ENCODE measurements around the gene GPC1.

Gene GPC1

DNA sequence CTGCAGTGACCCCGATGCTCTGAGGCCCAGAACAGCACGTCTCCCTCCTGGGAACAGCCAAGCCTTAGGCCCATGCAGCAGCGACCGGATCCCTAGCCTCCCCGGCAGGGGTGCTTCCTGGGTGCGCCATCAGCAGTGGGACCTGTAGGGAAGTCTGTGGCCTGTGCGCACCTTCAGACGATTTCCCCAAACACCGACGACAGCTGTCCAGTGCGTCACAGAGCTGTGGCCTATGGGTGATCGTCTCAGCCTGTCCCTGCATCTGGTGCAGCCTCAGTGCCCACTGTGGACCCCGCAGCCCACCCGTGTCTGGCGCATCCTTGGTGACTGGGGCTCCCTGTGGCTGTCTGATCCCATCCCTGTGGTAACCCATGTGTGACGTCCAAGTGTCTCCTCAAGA lies 9.0 kb downstream of the GPC1 start:
- no peak for DNase-seq

- DNase-seq: no peak
Observed at GRCh38 chr2:240445961-240446663, 10.6 kb downstream of the GPC1 start.

GRCh38 chr2:240446664-240447175 lies 11.3 kb downstream of the GPC1 start:
- DNase-seq: no peak

GRCh38 chr2:240447331-240447730 lies 11.9 kb downstream of the GPC1 start:
- no peak for DNase-seq

DNA sequence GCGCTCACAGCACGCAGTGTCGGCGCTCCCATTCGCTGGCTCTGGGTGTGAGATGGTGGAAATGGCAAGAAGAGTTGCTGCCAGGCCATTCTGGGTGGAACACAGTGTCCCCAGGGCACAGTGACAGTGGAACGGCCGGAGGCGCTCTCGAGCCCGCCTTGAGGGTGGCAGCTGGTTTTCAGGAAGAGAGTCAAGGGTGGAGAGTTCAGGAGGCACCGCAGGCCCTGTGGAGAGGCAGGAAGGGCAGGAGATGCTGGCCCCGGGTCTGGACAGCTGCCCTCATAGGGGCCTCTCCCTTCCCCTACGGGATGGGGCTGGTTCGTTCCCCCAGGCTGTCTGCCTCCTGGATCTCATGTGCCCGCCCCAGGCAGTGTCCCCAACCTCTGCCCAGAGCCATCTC lies 12.5 kb downstream of the GPC1 start:
- DNase-seq: no peak

DNA sequence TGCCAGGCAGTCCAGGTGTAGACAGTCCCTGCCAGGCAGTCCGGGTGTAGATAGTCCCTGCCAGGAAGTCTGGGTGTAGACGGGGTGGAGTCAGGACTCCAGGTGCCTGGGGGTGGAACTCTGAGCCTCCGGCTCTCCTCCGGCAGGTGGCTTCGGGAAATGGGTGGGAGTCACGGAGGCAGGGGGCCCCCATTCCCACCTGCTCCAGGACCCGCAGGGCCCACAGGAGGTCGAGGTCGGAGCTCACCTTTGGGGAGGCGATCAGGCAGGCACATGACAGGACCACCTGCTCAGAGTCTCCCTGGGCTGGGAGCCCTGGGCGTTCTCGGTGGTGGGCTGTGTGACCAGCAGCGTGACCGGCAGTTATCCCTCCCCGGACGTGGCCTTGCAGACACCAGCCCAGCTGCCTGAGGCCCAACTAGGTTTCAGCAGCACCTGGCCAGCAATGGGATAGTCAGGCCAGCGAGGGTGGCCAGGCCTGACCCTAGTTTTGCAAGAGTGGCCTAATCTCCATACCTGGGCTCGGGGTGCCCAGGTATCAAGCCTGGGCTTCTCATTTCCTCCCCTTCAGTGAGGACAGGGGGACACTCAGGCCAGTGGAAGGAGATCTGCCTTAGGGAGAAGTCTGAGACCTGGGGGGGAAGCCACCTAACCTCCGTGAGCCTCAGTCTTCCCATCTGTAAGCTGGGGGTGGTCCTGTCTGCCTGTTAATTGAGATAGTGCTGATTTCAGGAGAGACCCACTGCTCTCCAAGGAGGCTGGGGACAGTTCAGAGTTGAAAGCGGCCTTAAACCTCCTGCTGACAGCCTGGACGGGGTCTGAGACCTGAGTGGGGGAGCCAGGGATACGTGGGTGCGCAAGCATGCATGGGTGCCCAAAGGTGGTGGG lies 13.2 kb downstream of the GPC1 start:
- DNase-seq: no peak

DNA sequence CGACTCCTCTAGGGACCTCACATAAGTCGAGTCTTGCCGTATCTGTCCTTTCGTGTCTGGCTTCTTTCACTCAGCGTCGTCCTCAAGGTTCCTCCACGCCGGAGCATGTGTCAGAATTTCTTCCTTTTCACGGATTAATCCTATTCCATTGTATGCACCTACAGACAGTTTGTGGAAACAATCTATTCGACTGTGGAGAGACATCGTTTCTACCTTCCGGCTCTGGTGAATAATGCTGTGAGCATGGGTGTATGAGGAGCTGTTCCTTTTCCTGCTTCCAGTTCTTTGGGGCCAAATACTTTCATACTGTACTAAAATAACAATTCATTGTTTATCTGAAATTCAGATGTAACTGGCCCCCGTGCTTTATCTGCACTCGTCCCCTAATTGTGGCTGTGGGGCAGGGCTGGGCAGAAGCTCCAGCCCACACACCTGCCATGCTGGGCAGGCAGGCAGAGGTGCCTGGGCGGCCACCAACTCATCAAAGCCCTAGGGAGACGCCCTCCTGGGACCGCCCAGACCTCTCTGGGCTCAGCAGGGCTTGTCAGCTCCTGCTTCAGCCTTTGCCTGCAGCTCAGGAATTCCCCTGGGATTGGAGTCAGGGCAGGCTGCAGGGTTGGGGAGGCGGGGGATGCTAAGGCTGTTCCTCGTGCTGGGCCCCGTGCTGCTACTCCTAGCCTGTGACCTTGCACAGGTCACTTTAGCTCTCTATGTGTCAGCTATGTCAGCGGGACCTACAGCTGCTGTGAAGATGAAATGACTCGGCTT lies 14.5 kb downstream of the GPC1 start:
- peak; percentile 20 for DNase-seq

- no peak for DNase-seq
Observed at GRCh38 chr2:240450532-240451107, 15.2 kb downstream of the GPC1 start.

DNA sequence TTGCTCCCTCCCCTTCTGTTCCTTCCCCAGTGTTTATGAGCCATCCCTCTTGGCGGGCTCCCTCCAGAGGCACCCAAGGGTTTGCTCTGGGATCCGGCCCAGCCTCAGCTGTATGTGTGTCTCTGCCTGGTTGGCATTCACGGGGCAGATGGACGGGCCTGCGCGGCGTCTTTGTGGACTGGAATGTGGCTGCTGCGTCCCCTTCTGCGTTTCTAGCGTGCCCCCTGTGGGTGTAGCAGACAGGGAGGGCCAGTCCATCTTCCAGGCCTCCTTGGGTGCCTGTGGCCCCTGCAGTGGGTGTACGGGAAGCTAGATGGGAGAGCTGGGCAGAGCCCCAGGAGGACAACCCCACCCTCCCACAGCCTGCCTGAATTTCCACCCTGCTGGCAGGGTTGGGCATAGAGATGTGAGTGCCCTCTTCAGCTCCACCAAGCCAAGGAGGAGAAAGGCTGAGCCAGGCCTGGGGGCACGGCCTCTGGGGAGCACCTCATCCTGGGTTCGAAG lies 15.7 kb downstream of the GPC1 start:
- DNase-seq: no peak

GRCh38 chr2:240451791-240452461 lies 16.5 kb downstream of the GPC1 start:
- no peak for DNase-seq

GRCh38 chr2:240452462-240453256 lies 17.2 kb downstream of the GPC1 start:
- DNase-seq: peak; percentile 51

DNA sequence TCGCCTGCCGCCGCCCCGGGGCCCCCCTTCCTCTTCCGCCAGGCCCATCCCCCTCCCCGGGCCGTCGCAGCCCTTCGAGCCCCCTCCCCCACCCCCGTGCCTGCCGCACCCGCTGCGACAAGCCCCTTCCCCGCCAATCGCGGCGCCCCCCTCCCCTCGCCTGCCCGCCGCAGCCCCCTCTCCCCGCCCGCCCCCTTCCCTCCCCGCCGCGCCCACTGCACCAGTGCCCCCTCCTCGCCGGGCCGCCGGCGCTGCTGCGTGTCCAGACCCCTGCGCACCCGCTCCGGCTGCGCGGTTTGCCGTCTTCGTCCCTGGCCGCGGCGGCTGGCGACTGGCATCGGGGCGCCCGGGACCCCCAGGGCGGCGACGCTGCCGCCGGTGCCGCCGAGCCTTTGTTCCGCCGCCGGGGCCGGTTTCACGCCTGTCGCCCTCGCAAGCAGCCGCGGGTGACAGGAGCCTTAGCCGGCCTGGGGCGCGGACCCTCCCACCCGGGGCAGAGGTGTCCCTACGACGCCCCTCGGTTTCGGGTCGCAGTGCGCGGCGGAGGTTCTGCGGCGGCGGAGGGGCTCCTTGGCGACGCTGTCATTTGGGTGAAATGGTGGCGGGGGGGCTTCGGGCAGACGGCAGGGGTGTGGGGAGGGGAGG lies 18.1 kb downstream of the GPC1 start:
- no peak for DNase-seq

DNA sequence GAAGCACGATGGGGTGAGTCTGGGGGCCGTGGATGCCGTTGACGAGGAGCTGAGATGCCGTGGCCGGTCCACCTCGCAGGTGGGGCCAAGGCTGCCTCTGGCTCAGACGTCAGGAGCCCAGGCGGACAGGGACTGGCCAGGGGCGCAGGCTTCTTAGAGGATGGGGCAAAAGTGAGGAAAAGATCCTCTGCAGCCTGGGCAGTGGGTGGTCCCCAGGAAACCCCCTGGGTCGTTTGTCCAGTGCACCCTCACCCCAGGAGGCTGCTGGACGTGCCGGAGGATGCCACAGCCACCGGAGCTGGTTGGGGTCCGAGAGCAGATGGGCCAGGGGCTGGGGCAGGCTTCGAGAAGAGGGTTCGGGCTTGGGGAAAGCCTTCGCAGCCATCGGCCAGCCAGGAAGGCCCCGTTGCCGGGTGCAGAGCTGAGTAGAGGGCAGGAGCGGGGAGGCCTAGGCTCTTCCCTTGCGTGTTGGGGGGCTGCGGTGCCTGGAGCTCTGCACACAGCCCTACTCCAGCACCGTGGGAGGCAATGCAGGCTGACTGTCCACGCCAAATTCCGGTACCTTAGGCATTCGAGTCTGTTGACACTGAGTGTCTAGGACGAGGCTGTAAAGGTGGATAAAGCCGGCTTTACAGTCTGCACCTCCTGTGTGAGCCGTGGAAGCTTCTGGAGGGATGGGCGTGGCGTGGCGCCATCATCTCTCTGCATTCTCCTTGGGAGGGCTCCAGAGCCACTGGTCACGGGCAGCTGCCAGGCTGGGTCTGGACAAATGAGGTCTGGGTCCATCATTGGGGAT lies 18.8 kb downstream of the GPC1 start:
- no peak for DNase-seq

DNA sequence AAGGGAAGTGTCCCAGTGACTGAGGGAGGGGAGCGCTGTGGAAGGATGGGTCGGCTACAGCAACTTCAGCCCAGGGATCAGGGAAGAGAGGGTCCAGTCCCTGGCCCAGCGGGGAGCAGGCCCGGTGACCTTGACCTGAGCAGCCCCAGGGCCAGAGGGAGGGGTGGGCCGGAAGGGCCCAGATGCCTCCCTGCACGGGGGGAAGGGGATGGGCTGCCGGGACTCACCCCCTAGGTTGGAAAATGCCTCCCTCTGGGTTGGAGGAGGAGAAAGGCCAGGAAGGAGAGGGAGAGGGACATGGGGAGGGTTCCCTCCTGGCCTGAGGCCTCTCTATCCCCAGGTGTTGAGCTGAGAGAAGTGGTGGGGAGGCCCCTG lies 19.8 kb downstream of the GPC1 start:
- DNase-seq: no peak

GRCh38 chr2:240455647-240456446 lies 20.4 kb downstream of the GPC1 start:
- DNase-seq: no peak

DNA sequence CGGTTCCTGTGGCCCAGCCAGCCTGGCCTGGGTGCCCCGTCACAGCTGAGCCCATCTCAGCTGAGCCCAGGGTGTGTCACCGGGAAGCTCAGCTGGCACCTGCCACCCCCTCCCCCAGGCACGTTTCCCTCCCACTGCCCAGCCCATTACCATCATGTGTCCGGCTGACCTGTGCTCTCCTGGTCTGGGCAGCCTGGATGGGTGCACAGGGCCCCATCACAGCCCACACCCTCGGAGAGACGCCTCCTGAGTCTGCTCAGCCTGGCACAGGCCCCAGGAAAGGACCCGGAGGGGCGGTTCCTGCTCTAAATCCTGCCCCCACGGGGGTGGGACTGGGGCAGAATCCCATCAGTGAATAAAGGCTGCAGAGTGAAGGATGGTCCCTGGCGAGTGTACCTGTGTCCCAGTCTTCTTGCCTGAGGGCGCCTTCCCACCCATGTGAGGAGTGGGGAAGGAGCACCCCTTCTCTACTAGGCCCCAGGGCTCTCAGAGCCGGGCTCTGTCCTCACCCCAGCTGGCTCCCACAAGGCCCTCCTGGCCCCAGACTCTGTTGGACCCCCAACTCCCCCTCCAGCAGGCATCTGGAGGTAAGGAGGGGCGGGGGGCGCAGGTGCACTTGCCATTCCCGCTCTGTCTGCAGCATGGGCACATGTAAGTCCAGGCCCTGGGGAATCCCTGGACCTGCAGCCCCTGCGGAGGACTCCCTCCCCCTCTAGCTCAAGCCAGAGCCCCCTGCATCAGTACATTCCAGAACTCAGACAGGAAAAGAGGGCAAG lies 21.2 kb downstream of the GPC1 start:
- DNase-seq: no peak

DNA sequence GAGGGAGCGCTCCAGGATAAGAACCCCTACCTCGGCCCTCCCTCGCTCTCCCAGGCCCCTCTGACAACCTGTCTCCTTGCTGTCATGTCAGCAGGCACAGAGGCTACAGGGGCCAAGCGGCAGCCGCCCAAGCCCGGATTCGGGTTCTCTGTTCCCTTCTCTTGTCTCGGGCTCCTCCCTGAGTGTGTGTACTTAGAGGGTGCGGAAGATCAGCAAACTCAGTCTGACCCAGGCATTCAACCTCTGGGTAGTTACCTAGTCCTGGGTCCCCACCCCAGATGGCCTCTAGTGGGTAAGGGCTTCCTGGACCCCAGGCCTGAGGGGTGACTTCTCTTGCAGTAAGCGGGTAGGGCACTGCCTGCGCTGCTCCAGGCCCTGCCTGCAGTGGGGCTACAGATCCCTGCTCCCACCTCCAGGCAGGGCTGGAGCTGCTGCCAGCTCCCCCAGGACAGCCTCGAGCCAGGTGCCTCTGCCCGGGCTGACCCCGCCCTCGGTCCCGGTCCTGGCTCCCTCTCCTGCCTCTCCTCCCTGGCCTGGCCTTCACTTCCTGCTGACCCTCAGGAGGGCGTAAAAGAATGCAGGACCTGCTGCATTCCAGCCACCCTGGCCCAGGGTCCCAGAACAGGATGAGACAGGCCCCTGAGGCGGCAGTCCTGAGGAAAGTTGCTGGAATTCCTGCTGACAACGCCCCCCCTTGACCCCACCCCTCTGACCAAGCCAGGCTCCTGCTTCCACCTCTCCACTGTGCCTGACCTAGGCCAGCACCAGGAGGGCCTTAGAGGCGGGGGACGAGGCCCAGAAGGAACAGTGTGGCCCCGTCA lies 22.0 kb downstream of the GPC1 start:
- DNase-seq: no peak

Data from NCI-H1105 treated with DMSO at 0.1 percent for 48 hours (cell line).